ENCODE results near the gene CCDC175.

DNA sequence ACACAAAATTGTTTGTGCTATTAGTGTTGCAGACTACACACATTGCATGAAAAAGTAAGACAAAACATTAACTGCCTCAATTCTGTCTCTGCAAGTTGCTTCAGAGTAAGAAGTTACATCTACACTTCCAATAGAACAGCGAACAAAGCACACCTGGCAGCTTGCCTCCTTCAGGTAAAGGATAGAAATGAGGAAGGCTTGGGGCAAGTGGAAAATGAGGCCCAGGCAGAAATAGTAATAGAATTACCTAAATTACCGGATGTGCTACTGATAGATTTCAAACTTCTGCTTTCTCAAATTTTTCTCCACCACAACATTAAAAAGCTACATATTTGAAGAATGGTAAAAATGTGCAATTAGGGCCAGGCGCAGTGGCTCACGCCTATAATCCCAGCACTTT is 37.7 kb downstream of the CCDC175 start:
- TF ChIP-seq POLR2A (IDR thresholded peaks at IDR 0.05; ENCODE audit: extremely low read depth, insufficient read length) (no peak), MAX (IDR thresholded peaks at IDR 0.05; ENCODE audit: low read depth, low read length) (no peak), MYC (IDR thresholded peaks at IDR 0.05; ENCODE audit: low read depth, low read length) (no peak)
- TF ChIP-seq, protein P1, sequence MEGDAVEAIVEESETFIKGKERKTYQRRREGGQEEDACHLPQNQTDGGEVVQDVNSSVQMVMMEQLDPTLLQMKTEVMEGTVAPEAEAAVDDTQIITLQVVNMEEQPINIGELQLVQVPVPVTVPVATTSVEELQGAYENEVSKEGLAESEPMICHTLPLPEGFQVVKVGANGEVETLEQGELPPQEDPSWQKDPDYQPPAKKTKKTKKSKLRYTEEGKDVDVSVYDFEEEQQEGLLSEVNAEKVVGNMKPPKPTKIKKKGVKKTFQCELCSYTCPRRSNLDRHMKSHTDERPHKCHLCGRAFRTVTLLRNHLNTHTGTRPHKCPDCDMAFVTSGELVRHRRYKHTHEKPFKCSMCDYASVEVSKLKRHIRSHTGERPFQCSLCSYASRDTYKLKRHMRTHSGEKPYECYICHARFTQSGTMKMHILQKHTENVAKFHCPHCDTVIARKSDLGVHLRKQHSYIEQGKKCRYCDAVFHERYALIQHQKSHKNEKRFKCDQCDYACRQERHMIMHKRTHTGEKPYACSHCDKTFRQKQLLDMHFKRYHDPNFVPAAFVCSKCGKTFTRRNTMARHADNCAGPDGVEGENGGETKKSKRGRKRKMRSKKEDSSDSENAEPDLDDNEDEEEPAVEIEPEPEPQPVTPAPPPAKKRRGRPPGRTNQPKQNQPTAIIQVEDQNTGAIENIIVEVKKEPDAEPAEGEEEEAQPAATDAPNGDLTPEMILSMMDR (IDR thresholded peaks at IDR 0.05; ENCODE audit: low read depth, low read length), result no peak
